ENCODE data around the gene BEGAIN. TPM values are rescaled to one million over a fixed set of nuclear protein-coding genes. Genes with fewer than 3 reads are reported as not detected.

Gene BEGAIN
- total and polyA plus RNA-seq, 9 of the 15 experiments (the other 6 are each of a cell fraction or from before 2014, with no cell fraction given), result 0.07 to 0.68 (median 0.55) TPM; not detected in 3

GRCh38 chr14:100540141-100540925, 46.9 kb downstream of the BEGAIN start (continued):
- TF ChIP-seq REST (IDR thresholded peaks at IDR 0.05; ENCODE audit: borderline replicate concordance), result peak; percentile 10; the same call in 1 of the 2 replicates
- TF ChIP-seq REST (CRISPR knock-in tag; IDR thresholded peaks at IDR 0.05; ENCODE audit: low read depth), result no peak
- TF ChIP-seq FOXK1 (CRISPR knock-in tag; IDR thresholded peaks at IDR 0.05; ENCODE audit: borderline replicate concordance), result no peak
- TF ChIP-seq RAD51 (IDR thresholded peaks at IDR 0.05; ENCODE audit: borderline replicate concordance, low read depth), result no peak
- peak; percentile 42; the same call in 1 of the 2 replicates for TF ChIP-seq RB1 (IDR thresholded peaks at IDR 0.05; ENCODE audit: low read depth)
- TF ChIP-seq THAP7 (CRISPR knock-in tag; IDR thresholded peaks at IDR 0.05), result no peak
- TF ChIP-seq TFAP4 (CRISPR knock-in tag; IDR thresholded peaks at IDR 0.05; ENCODE audit: borderline replicate concordance), result peak; percentile 38; the same call in 1 of the 2 replicates
- TF ChIP-seq ZBTB33 (CRISPR knock-in tag; IDR thresholded peaks at IDR 0.05), result peak; percentile 100
- TF ChIP-seq RAD21 (CRISPR knock-in tag; conservative IDR thresholded peaks at IDR 0.05 in 1 of 2, IDR thresholded peaks at IDR 0.05 in 1 of 2), result peak in 1 of 2 experiments; percentile 36; a peak in 1 of 4 replicates
- no peak for TF ChIP-seq ZNF511 (CRISPR knock-in tag; IDR thresholded peaks at IDR 0.05)
- peak; percentile 49 for TF ChIP-seq ZFX (CRISPR knock-in tag; IDR thresholded peaks at IDR 0.05)
- TF ChIP-seq NR4A1 (CRISPR knock-in tag; IDR thresholded peaks at IDR 0.05), result no peak
- TF ChIP-seq NR4A1 (tag; IDR thresholded peaks at IDR 0.05), result no peak

All from K562 (cell line).